ENCODE data around the gene SMIM45. TPM values are rescaled to one million over a fixed set of nuclear protein-coding genes. Genes with fewer than 3 reads are reported as not detected.

The SMIM45 gene

Other genes with a start within 250 kb of the SMIM45 start
- gene CCDC134, start 151.5 kb upstream of the SMIM45 start, total RNA-seq (2021; fragmentation: NEBNext Ultra II Directional; extraction: Animal tissue kit (Norgen Biotek cat#: 25700)) = 20.0 and 21.4 TPM in 2 replicates
- 7.7 and 10.3 TPM in 2 replicates for gene CCDC134, start 151.5 kb upstream of the SMIM45 start, polyA plus RNA-seq (2011; rRNA removed)
- 144 TPM in 2 replicates for gene SREBF2, start 119.0 kb upstream of the SMIM45 start, total RNA-seq (2021; fragmentation: NEBNext Ultra II Directional; extraction: Animal tissue kit (Norgen Biotek cat#: 25700))
- 125 and 183 TPM in 2 replicates for gene SREBF2, start 119.0 kb upstream of the SMIM45 start, polyA plus RNA-seq (2011; rRNA removed)
- gene SHISA8, start 37.1 kb upstream of the SMIM45 start, total RNA-seq (2021; fragmentation: NEBNext Ultra II Directional; extraction: Animal tissue kit (Norgen Biotek cat#: 25700)) = 0.89 and 0.90 TPM in 2 replicates
- gene SHISA8, start 37.1 kb upstream of the SMIM45 start, polyA plus RNA-seq (2011; rRNA removed) = 0.14 and 0.35 TPM in 2 replicates
- 1.8 and 2.0 TPM in 2 replicates for gene TNFRSF13C, start 25.3 kb upstream of the SMIM45 start, total RNA-seq (2021; fragmentation: NEBNext Ultra II Directional; extraction: Animal tissue kit (Norgen Biotek cat#: 25700))
- 1.4 TPM in 2 replicates for gene TNFRSF13C, start 25.3 kb upstream of the SMIM45 start, polyA plus RNA-seq (2011; rRNA removed)
- gene CENPM, start 5.0 kb upstream of the SMIM45 start, total RNA-seq (2021; fragmentation: NEBNext Ultra II Directional; extraction: Animal tissue kit (Norgen Biotek cat#: 25700)) = 30.0 and 32.0 TPM in 2 replicates
- gene CENPM, start 5.0 kb upstream of the SMIM45 start, polyA plus RNA-seq (2011; rRNA removed) = 80.4 and 94.6 TPM in 2 replicates
- gene SEPTIN3, start 17.3 kb downstream of the SMIM45 start, total RNA-seq (2021; fragmentation: NEBNext Ultra II Directional; extraction: Animal tissue kit (Norgen Biotek cat#: 25700)) = 38.9 and 39.1 TPM in 2 replicates
- 39.7 and 52.9 TPM in 2 replicates for gene SEPTIN3, start 17.3 kb downstream of the SMIM45 start, polyA plus RNA-seq (2011; rRNA removed)
- not detected in 2 replicates for gene WBP2NL, start 46.6 kb downstream of the SMIM45 start, total RNA-seq (2021; fragmentation: NEBNext Ultra II Directional; extraction: Animal tissue kit (Norgen Biotek cat#: 25700))
- gene WBP2NL, start 46.6 kb downstream of the SMIM45 start, polyA plus RNA-seq (2011; rRNA removed) = not detected in 2 replicates
- gene NAGA, start 118.7 kb downstream of the SMIM45 start, total RNA-seq (2021; fragmentation: NEBNext Ultra II Directional; extraction: Animal tissue kit (Norgen Biotek cat#: 25700)) = 14.7 and 14.8 TPM in 2 replicates
- 30.7 and 39.5 TPM in 2 replicates for gene NAGA, start 118.7 kb downstream of the SMIM45 start, polyA plus RNA-seq (2011; rRNA removed)
- 7.4 and 8.0 TPM in 2 replicates for gene PHETA2, start 122.1 kb downstream of the SMIM45 start, total RNA-seq (2021; fragmentation: NEBNext Ultra II Directional; extraction: Animal tissue kit (Norgen Biotek cat#: 25700))
- 7.6 and 8.4 TPM in 2 replicates for gene PHETA2, start 122.1 kb downstream of the SMIM45 start, polyA plus RNA-seq (2011; rRNA removed)
- 35.6 and 36.0 TPM in 2 replicates for gene SMDT1, start 127.5 kb downstream of the SMIM45 start, total RNA-seq (2021; fragmentation: NEBNext Ultra II Directional; extraction: Animal tissue kit (Norgen Biotek cat#: 25700))
- 34.9 and 40.7 TPM in 2 replicates for gene SMDT1, start 127.5 kb downstream of the SMIM45 start, polyA plus RNA-seq (2011; rRNA removed)
- 99.5 and 105 TPM in 2 replicates for gene NDUFA6, start 138.6 kb downstream of the SMIM45 start, total RNA-seq (2021; fragmentation: NEBNext Ultra II Directional; extraction: Animal tissue kit (Norgen Biotek cat#: 25700))
- 60.1 and 76.2 TPM in 2 replicates for gene NDUFA6, start 138.6 kb downstream of the SMIM45 start, polyA plus RNA-seq (2011; rRNA removed)
- gene CYP2D6, start 178.7 kb downstream of the SMIM45 start, total RNA-seq (2021; fragmentation: NEBNext Ultra II Directional; extraction: Animal tissue kit (Norgen Biotek cat#: 25700)) = 0.77 and 0.93 TPM in 2 replicates
- gene CYP2D6, start 178.7 kb downstream of the SMIM45 start, polyA plus RNA-seq (2011; rRNA removed) = 1.7 TPM in 2 replicates

Data from H1 (cell line).